Prostate gland (tissue), 2 donors: ENCODE data around the gene JMJD7. TPM values are rescaled to one million over a fixed set of nuclear protein-coding genes. Genes with fewer than 3 reads are reported as not detected.

Source experiments
- DNase-seq: peaks from one replicate; pipeline ENCODE4 v3.0.0-alpha.2; 2019; ENCODE audit warnings: low spot score
- H3K27ac ChIP-seq, 2 donors: fragments of 200-600 bp; sonication (generic); 2 replicates each; pipeline ENCODE4 v1.5.1; 2017 to 2019
- H3K27me3 ChIP-seq: fragments of 200-600 bp; sonication (generic); replicated peaks from 2 replicates; pipeline ENCODE4 v1.5.1; 2019; ENCODE audit not compliant: insufficient read depth
- H3K36me3 ChIP-seq, 2 donors: fragments of 200-600 bp; sonication (generic); 1 replicate in 1 of 2; 2 replicates in 1 of 2; pipeline versions ENCODE4 v1.5.1 to v1.8.1; 2017 to 2019
- H3K4me1 ChIP-seq: fragments of 200-600 bp; sonication (generic); replicated peaks from 2 replicates; pipeline ENCODE4 v1.5.1; 2019
- H3K4me3 ChIP-seq, 2 donors: fragments of 200-600 bp; sonication (generic); 2 replicates each; pipeline ENCODE4 v1.5.1; 2017 to 2019
- H3K9me3 ChIP-seq: fragments of 200-600 bp; sonication (generic); 2 replicates; pipeline ENCODE4 v1.5.1; 2017
- POLR2A ChIP-seq: fragments of 450-650 bp; IDR thresholded peaks from one replicate; pipeline ENCODE4 v1.6.1; 2016; ENCODE audit warnings: antibody characterized with exemption, mild to moderate bottlenecking
- POLR2AphosphoS5 ChIP-seq: sonication (generic); formaldehyde crosslinking; IDR thresholded peaks from one replicate; pipeline ENCODE4 v1.6.1; 2017; ENCODE audit warnings: antibody characterized with exemption
- WGBS: methylation state at CpG from one replicate; pipeline ENCODE4 v1.1.5; 2018; 5-methylcytosine and 5-hydroxymethylcytosine counted together
- intact Hi-C: fragments of 100-400 bp; cut with DNase I; formaldehyde crosslinking; loops from one replicate; pipeline ENCODE4 v1.14.2; 2022
- total RNA-seq, 2 donors: library from RNA; depleted of rRNA; stranded (reverse); fragments of >200 nt; gene quantifications; one replicate each; pipeline ENCODE4 v1.1.0, GENCODE V29; 2016
- TF ChIP-seq, protein P1 (sequence below), 4 experiments: fragments of 200-600 bp in 2 of 4; fragments of 450-650 bp in 2 of 4; sonication (generic) in 2 of 4; IDR thresholded peaks; 1 replicate in 3 of 4; 2 replicates in 1 of 4; pipeline ENCODE4 v1.5.1; 2016 to 2019; ENCODE audit warnings: antibody characterized with exemption in 4 of 4, mild to moderate bottlenecking in 2 of 4, moderate library complexity in 2 of 4

JMJD7 gene
- total RNA-seq, 2 donors from 2014 or later, result 20.7 to 56.6 TPM

DNA sequence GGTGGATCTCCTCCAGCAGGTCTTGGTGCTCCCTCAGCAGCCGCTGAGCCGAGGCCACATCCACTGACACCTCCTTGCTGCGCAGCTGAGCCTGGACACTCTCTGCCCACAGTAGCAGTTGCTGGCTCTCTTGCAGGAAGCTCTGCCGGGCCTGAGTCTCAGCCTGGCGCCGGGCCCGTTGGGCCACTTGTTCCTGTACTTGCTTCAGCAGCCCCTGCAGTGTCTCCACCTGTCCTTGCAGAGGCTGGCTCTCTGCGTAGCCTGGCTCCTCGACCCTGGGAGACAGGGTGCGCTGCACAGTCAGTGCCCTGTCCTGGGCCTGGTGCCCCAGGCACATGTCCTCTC lies 50.4 kb downstream of the JMJD7 start:
- Histone ChIP-seq H3K27me3 (no peaks in the 10 kb centered on the region), H3K27ac (no peak overlapping the region), H3K9me3 (no peaks in the 10 kb centered on the region), H3K36me3 (no peaks in the 10 kb centered on the region), H3K4me3 (no peak overlapping the region), H3K4me1 (peaks cover 12% of the 10 kb centered on the region)
- DNase-seq, result peak; percentile 51
- intact Hi-C loops, result no loop called here
- TF ChIP-seq, protein P1, sequence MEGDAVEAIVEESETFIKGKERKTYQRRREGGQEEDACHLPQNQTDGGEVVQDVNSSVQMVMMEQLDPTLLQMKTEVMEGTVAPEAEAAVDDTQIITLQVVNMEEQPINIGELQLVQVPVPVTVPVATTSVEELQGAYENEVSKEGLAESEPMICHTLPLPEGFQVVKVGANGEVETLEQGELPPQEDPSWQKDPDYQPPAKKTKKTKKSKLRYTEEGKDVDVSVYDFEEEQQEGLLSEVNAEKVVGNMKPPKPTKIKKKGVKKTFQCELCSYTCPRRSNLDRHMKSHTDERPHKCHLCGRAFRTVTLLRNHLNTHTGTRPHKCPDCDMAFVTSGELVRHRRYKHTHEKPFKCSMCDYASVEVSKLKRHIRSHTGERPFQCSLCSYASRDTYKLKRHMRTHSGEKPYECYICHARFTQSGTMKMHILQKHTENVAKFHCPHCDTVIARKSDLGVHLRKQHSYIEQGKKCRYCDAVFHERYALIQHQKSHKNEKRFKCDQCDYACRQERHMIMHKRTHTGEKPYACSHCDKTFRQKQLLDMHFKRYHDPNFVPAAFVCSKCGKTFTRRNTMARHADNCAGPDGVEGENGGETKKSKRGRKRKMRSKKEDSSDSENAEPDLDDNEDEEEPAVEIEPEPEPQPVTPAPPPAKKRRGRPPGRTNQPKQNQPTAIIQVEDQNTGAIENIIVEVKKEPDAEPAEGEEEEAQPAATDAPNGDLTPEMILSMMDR (IDR thresholded peaks at IDR 0.05), result no peak
- TF ChIP-seq POLR2AphosphoS5, result no peak
- no peak for TF ChIP-seq POLR2A
- 64% methylated on average over 10 of the region's 10 CpGs for WGBS

DNA sequence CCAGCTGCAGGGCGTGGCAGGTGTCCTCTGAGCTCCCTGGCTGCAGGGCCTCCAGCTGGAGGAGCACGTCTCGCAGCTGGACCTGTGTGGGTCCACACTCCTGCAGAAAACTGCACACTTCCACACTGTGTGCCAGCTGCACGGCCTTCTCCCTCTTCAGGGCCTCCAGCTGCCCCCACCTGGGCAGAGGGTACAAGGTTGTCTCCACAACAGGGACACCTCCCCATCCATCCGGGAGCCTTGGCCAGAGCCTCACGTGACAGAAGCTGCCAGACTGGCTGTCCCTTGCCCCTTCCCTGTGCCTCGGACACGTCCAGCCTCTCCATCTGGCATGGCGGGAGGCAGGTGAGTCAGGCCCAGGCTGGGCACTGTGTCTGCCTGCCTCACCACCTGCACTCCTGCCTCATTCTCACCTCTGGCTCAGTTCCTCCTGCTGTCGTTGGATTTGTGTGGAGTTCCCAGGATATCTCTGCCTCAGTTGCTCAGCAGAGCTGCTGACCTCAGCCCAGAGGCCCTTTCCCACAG lies 51.5 kb downstream of the JMJD7 start:
- intact Hi-C loops, result no loop called here
- DNase-seq, result no peak
- WGBS, result 95% methylated on average over 10 of the region's 10 CpGs
- TF ChIP-seq POLR2A, result no peak
- TF ChIP-seq, protein P1 (IDR thresholded peaks at IDR 0.05), result no peak
- TF ChIP-seq POLR2AphosphoS5, result no peak
- Histone ChIP-seq H3K4me3 (no peak overlapping the region), H3K27me3 (no peaks in the 10 kb centered on the region), H3K36me3 (no peaks in the 10 kb centered on the region), H3K4me1 (peaks cover 12% of the 10 kb centered on the region), H3K27ac (no peak overlapping the region), H3K9me3 (no peaks in the 10 kb centered on the region)

DNA sequence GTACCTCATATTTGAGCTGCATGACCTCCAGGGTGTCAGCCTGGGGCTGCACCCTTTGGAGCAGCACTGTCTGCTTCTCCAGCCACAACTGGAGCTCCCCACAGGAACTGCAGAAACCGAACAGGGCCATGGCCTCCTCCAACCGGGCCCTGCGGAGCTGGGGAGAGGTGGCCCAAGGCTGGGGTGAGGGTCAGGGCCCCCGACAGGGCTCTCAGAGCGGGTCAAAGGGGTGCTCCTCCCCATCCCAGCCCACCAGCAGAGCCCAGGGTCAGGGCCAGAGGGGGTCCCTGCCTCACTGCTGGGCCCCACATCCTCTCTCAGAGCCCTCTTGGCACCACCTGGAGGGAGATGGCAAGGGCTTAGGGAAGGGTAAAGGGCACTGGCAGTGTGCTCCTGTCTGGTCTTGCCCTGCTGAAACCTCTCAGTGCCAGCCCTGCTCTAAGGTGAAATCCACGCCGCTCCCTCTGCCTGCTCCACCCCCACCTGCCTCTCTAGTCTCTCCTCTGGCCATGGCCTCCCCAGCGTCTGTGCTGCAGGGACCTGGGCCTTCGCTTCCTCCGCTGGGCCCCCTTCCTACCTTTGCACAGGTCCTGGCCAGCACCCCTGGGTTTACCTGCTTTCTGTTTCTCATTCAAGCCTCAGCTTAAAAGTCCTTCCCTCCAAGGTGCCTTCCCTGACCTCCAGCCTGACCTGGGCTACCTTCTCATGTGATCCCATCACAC lies 52.4 kb downstream of the JMJD7 start:
- H3K4me1 ChIP-seq, result peaks cover 12% of the 10 kb centered on the region
- DNase-seq, result no peak
- no peak overlapping the region for H3K4me3 ChIP-seq
- H3K27ac ChIP-seq, result no peak overlapping the region
- TF ChIP-seq, protein P1 (IDR thresholded peaks at IDR 0.05), result no peak
- no peak for TF ChIP-seq POLR2A
- no peak for TF ChIP-seq POLR2AphosphoS5
- no peaks in the 10 kb centered on the region for H3K27me3 ChIP-seq
- 91% methylated on average over 10 of the region's 10 CpGs for WGBS
- no peaks in the 10 kb centered on the region for H3K9me3 ChIP-seq
- intact Hi-C loops, result no loop called here
- H3K36me3 ChIP-seq, result no peaks in the 10 kb centered on the region

DNA sequence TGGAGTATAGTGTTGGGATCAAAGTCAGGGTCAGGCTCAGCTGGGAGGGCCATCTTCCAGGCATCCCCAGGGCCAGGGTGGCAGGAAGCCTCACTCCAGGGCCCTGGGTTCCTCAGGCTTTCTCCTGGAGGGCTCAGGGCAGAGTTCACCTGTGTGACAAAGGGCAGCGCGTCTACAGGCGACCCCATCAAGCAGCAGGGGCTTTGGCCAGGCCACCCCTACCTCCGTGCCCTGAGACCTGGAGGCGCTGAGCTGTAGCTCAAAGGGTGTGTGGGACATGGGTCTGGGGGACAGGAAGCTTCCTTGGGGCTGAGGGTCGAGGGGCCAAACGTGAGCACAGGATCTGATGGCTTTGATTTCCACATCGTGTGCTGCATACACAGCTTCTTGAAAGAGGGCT lies 53.2 kb downstream of the JMJD7 start:
- no peaks in the 10 kb centered on the region for H3K36me3 ChIP-seq
- intact Hi-C loops, result no loop called here
- H3K27me3 ChIP-seq, result no peaks in the 10 kb centered on the region
- no peak overlapping the region for H3K27ac ChIP-seq
- H3K4me3 ChIP-seq, result no peak overlapping the region
- WGBS, result 94% methylated on average over 8 of the region's 8 CpGs
- H3K9me3 ChIP-seq, result no peaks in the 10 kb centered on the region
- no peak for TF ChIP-seq POLR2A
- no peak for TF ChIP-seq POLR2AphosphoS5
- TF ChIP-seq, protein P1 (IDR thresholded peaks at IDR 0.05), result no peak
- DNase-seq, result no peak
- H3K4me1 ChIP-seq, result peaks cover 12% of the 10 kb centered on the region

DNA sequence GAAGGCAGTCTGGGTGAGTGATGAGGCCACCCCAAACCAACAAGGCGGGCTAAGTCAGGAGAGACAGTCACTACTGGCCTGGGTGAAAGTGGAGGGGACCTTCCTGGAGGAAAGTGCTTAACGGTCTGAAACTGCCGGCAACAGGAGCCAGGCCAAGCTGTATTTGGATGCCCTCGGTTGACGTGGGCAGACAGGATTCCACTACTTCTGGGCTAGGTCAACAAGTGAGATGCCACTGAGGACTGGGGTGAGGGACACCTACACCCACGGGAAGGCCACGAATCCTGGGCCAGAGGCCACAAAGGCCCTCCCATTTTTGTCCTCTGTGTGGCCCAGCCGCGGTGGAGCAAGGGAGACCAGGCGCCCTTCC lies 53.6 kb downstream of the JMJD7 start:
- peaks cover 12% of the 10 kb centered on the region for H3K4me1 ChIP-seq
- no peak overlapping the region for H3K27ac ChIP-seq
- WGBS, result 29% methylated on average over 10 of the region's 10 CpGs
- H3K27me3 ChIP-seq, result no peaks in the 10 kb centered on the region
- no peaks in the 10 kb centered on the region for H3K36me3 ChIP-seq
- intact Hi-C loops, result no loop called here
- no peaks in the 10 kb centered on the region for H3K9me3 ChIP-seq
- TF ChIP-seq POLR2AphosphoS5 (no peak), POLR2A (no peak)
- TF ChIP-seq, protein P1 (IDR thresholded peaks at IDR 0.05), result no peak
- DNase-seq, result no peak
- H3K4me3 ChIP-seq, result peak overlapping the region; percentile 14 to 39
